ENCODE data around the gene BTG2. TPM values are rescaled to one million over a fixed set of nuclear protein-coding genes. Genes with fewer than 3 reads are reported as not detected.

Gene BTG2
- total and polyA plus RNA-seq, 12 donors: 11.4 to 175 (median 49.3) TPM

- intact Hi-C loops (cut with DNase I): no loop called here
- Histone ChIP-seq H3K27ac (no peak overlapping the region), H3K27me3 (no peaks in the 10 kb centered on the region), H3K4me1 (replicated peaks in 1 of 2) (no peaks in the 10 kb centered on the region), H3K9me3 (replicated peaks in 1 of 3) (no peaks in the 10 kb centered on the region), H3K36me3 (replicated peaks in 1 of 2) (no peaks in the 10 kb centered on the region), H3K4me3 (no peak overlapping the region)
- 96 to 100% (median 99%) methylated on average over 1 of the region's 1 CpG for WGBS, 4 donors
- no peak for DNase-seq
- TF ChIP-seq POLR2A (IDR thresholded peaks at IDR 0.05): no peak
- TF ChIP-seq CTCF (IDR thresholded peaks at IDR 0.05): no peak
Observed at GRCh38 chr1:203349166-203349565, 43.8 kb downstream of the BTG2 start.

- no peaks in the 10 kb centered on the region for H3K4me1 ChIP-seq (replicated peaks in 1 of 2)
- no peak for TF ChIP-seq CTCF (IDR thresholded peaks at IDR 0.05)
- TF ChIP-seq POLR2A (IDR thresholded peaks at IDR 0.05): no peak
- H3K36me3 ChIP-seq (replicated peaks in 1 of 2): no peaks in the 10 kb centered on the region
- H3K27ac ChIP-seq: peak overlapping the region in 1 of 5 donors; percentile 79
- peak overlapping the region in 1 of 4 donors; percentile 32 for H3K4me3 ChIP-seq
- intact Hi-C loops (cut with DNase I): no loop called here
- DNase-seq: no peak
- H3K9me3 ChIP-seq (replicated peaks in 1 of 3): no peaks in the 10 kb centered on the region
- 72 to 88% (median 83%) methylated on average over 2 to 4 of the region's 4 CpGs for whole genome bisulfite sequencing, 4 donors
- no peaks in the 10 kb centered on the region for H3K27me3 ChIP-seq
Observed at GRCh38 chr1:203349773-203350524, 44.6 kb downstream of the BTG2 start.

- Histone ChIP-seq H3K4me3 (peak within 1 kb of the TSS in 1 of 4 donors; percentile 32), H3K27me3 (no peaks in the 10 kb centered on the region), H3K9me3 (replicated peaks in 1 of 3) (no peaks in the 10 kb centered on the region), H3K4me1 (replicated peaks in 1 of 2) (no peaks in the 10 kb centered on the region), H3K36me3 (replicated peaks in 1 of 2) (no peaks in the 10 kb centered on the region), H3K27ac (peak within 1 kb of the TSS in 3 of 5 donors; percentile 28 to 79 (median 53))
- intact Hi-C loops (cut with DNase I): no loop called here
- DNase-seq: peak in 5 of 7 donors; percentile 24 to 71 (median 45)
- WGBS, 4 donors: 40 to 62% (median 52%) methylated on average over 16 to 17 of the region's 17 CpGs
- peak in 1 of 2 donors; percentile 13 for TF ChIP-seq POLR2A (IDR thresholded peaks at IDR 0.05)
- no peak for TF ChIP-seq CTCF (IDR thresholded peaks at IDR 0.05)
Observed at GRCh38 chr1:203351037-203351625, 45.8 kb downstream of the BTG2 start, which contains the start of gene FMOD. Gene FMOD, minus strand, starts transcription at chr1:203351122. Its CDS starts 2,852 bp downstream, at chr1:203348270.

- no peaks in the 10 kb centered on the region for H3K4me1 ChIP-seq (replicated peaks in 1 of 2)
- no peaks in the 10 kb centered on the region for H3K36me3 ChIP-seq (replicated peaks in 1 of 2)
- DNase-seq: peak in 1 of 7 donors; percentile 15
- H3K9me3 ChIP-seq (replicated peaks in 1 of 3): no peaks in the 10 kb centered on the region
- H3K4me3 ChIP-seq: no peak overlapping the region
- intact Hi-C loops (cut with DNase I): no loop called here
- H3K27me3 ChIP-seq: no peaks in the 10 kb centered on the region
- no peak for TF ChIP-seq POLR2A (IDR thresholded peaks at IDR 0.05)
- no peak for TF ChIP-seq CTCF (IDR thresholded peaks at IDR 0.05)
- H3K27ac ChIP-seq: no peak overlapping the region
- WGBS, 4 donors: 69 to 74% (median 72%) methylated on average over 8 of the region's 8 CpGs
Observed at GRCh38 chr1:203353486-203353885, 48.2 kb downstream of the BTG2 start.

Measured in adrenal gland (tissue), 12 donors.